GM12878 (cell line): ENCODE measurements around the gene HLA-DQB1. TPM values are rescaled to one million over a fixed set of nuclear protein-coding genes. Genes with fewer than 3 reads are reported as not detected.

Experiments used
- ATAC-seq: fragments of 200-7000 bp; cut with Tn5 transposase; 3 replicates; pipeline ENCODE4 v1.9.1; 2020; ENCODE audit warnings: mild to moderate bottlenecking, moderate library complexity
- BruUV-seq: library from RNA; stranded (reverse); fragments of 400-500 nt; replicated peaks from 2 replicates; lab custom pipeline; 2021; lab: Mats Ljungman, UMichigan
- CTCF ChIA-PET: fragments of 300-600 bp; sonication (Branson Sonifier 250); formaldehyde crosslinking; extraction: SDS; loops from one replicate; lab custom pipeline; 2021; ENCODE audit warnings: inconsistent platforms; lab: Yijun Ruan, JAX
- POLR2A ChIA-PET: fragments of 350-600 bp; formaldehyde crosslinking; extraction: SDS; loops from one replicate; lab custom pipeline; 2021; ENCODE audit warnings: inconsistent platforms; lab: Charles Lee
- RAD21 ChIA-PET: fragments of 300-600 bp; sonication (Branson Sonifier 250); formaldehyde crosslinking; loops from one replicate; lab custom pipeline; 2023; ENCODE audit warnings: antibody characterized with exemption; ENCODE audit not compliant: unreplicated experiment; lab: Charles Lee
- SMC1A ChIA-PET: fragments of 300-600 bp; sonication (Branson Sonifier 250); formaldehyde crosslinking; loops from one replicate; lab custom pipeline; 2023; ENCODE audit not compliant: unreplicated experiment, uncharacterized antibody; lab: Charles Lee
- DNase-seq: peaks from one replicate; pipeline ENCODE4 v3.0.0-alpha.2; 2011; ENCODE audit warnings: low read depth, low spot score
- FAIRE-seq: peaks from 3 replicates; lab custom pipeline; 2011; peaks lifted over from hg19 to GRCh38; lab: Jason Lieb, UNC
- H2AFZ ChIP-seq: 2 replicates; pipeline ENCODE4 v1.6.0; 2011; ENCODE audit warnings: low read depth, low read length, control low read depth; ENCODE audit not compliant: control insufficient read depth
- H3K27ac ChIP-seq: 2 replicates; pipeline ENCODE4 v1.5.1; 2011; ENCODE audit warnings: control low read depth; ENCODE audit not compliant: control insufficient read depth, insufficient read depth
- H3K27me3 ChIP-seq, 2 experiments: replicated peaks in 1 of 2; 2 replicates each; pipeline versions ENCODE4 v1.6.0 to v1.6.1; 2011; ENCODE audit warnings: low read length in 1 of 2; ENCODE audit not compliant: control insufficient read depth in 2 of 2, insufficient read depth in 2 of 2
- H3K36me3 ChIP-seq, 2 experiments: 2 replicates each; pipeline ENCODE4 v1.5.1; 2011; ENCODE audit warnings: low read length in 1 of 2; ENCODE audit not compliant: control insufficient read depth in 2 of 2, insufficient read depth in 2 of 2
- H3K4me1 ChIP-seq: 2 replicates; pipeline ENCODE4 v1.6.1; 2011; ENCODE audit warnings: mild to moderate bottlenecking, low read length, moderate library complexity, mixed read lengths; ENCODE audit not compliant: control insufficient read depth, insufficient read depth
- H3K4me2 ChIP-seq: 2 replicates; pipeline ENCODE4 v1.6.0; 2011; ENCODE audit warnings: control low read depth; ENCODE audit not compliant: control insufficient read depth, insufficient read depth
- H3K4me3 ChIP-seq: fragments of 200-600 bp; sonication (generic); 2 replicates; pipeline ENCODE4 v1.5.1; 2016
- H3K79me2 ChIP-seq: 2 replicates; pipeline ENCODE4 v1.6.0; 2011; ENCODE audit warnings: low read length; ENCODE audit not compliant: control insufficient read depth, insufficient read depth
- H3K9ac ChIP-seq: 2 replicates; pipeline ENCODE4 v1.8.0; 2011; ENCODE audit warnings: low read length, control low read depth, mixed read lengths; ENCODE audit not compliant: control insufficient read depth, insufficient read depth
- H3K9me3 ChIP-seq: replicated peaks from 3 replicates; pipeline ENCODE4 v1.5.1; 2011; ENCODE audit warnings: mild to moderate bottlenecking, low read length; ENCODE audit not compliant: control insufficient read depth, insufficient read depth
- H4K20me1 ChIP-seq: 2 replicates; pipeline ENCODE4 v1.6.0; 2011; ENCODE audit not compliant: control insufficient read depth, insufficient read depth
- ASH2L ChIP-seq: fragments of 300-600, 200-600 bp; sonication (generic); IDR thresholded peaks from 2 replicates; pipeline ENCODE4 v1.6.1; 2017; ENCODE audit warnings: low read depth, mild to moderate bottlenecking, borderline replicate concordance
- CBX5 ChIP-seq: sonication (generic); IDR thresholded peaks from 2 replicates; pipeline ENCODE4 v1.6.1; 2016; ENCODE audit warnings: low read depth, moderate library complexity, mild to moderate bottlenecking, inconsistent platforms
- CEBPB ChIP-seq, 2 experiments: fragments of 150-350 bp in 1 of 2; IDR thresholded peaks; 2 replicates each; pipeline ENCODE4 v1.6.1; 2012 to 2014; ENCODE audit warnings: low read depth in 2 of 2, low read length in 2 of 2, borderline replicate concordance in 1 of 2, inconsistent platforms in 1 of 2
- EZH2 ChIP-seq: IDR thresholded peaks from 2 replicates; pipeline ENCODE4 v1.6.1; 2012; ENCODE audit warnings: low read depth, mild to moderate bottlenecking, control low read depth, inconsistent platforms, low read length, borderline replicate concordance; ENCODE audit not compliant: control insufficient read depth
- SUPT20H ChIP-seq: IDR thresholded peaks from 2 replicates; pipeline ENCODE4 v1.6.1; 2011; ENCODE audit warnings: low read depth, mild to moderate bottlenecking, low read length, moderate library complexity, borderline replicate concordance; ENCODE audit not compliant: control insufficient read depth
- ZNF384 ChIP-seq: IDR thresholded peaks from 2 replicates; pipeline ENCODE4 v1.6.1; 2012; ENCODE audit warnings: low read depth, mild to moderate bottlenecking, low read length, improper control_type of control experiment, borderline replicate concordance
- WGBS: methylation state at CpG from one replicate; pipeline ENCODE4 v1.1.6; 2016; ENCODE audit warnings: low lambda C conversion rate; ENCODE audit not compliant: insufficient replicate concordance, insufficient coverage; ENCODE audit errors: missing lambda C conversion rate; 5-methylcytosine and 5-hydroxymethylcytosine counted together
- in situ Hi-C: fragments of 300-500 bp; cut with MboI; formaldehyde crosslinking; loops from 9 replicates; pipeline ENCODE4 v1.14.3; 2018; ENCODE audit warnings: mixed read lengths
- intact Hi-C: fragments of 100-400 bp; cut with micrococcal nuclease; formaldehyde crosslinking; loops from one replicate; pipeline ENCODE4 v1.14.2; 2022; ENCODE audit not compliant: unreplicated experiment
- polyA plus RNA-seq, 11 experiments: library from polyadenylated mRNA; depleted of rRNA in 4 of 11; unstranded in 6 of 11; stranded (reverse) in 5 of 11; fragments of >200 nt; fragmentation: Nextera tagmentation in 4 of 11; fragmentation: Illumina TruSeq in 1 of 11; extraction: Ambion mirVana in 4 of 11; extraction: Trizol in 1 of 11; gene quantifications; 1 replicate in 1 of 11; 2 replicates in 10 of 11; pipeline versions ENCODE4 v1.2.1 to v1.2.3, GENCODE V29; 2011 to 2016; ENCODE audit warnings: inconsistent platforms in 2 of 11, missing spikeins in 2 of 11, low read depth in 1 of 11
- total RNA-seq, 4 experiments: library from RNA; depleted of rRNA in 3 of 4; stranded (reverse); fragments of >200 nt in 3 of 4; fragmentation: Illumina TruSeq in 1 of 4; extraction: Trizol in 1 of 4; gene quantifications; 2 replicates each; pipeline versions ENCODE4 v1.2.1 to v1.2.3, GENCODE V29; 2013 to 2021
- TF ChIP-seq, protein P1 (sequence below): fragments of 450-650 bp; IDR thresholded peaks from 2 replicates; pipeline ENCODE4 v1.6.1; 2017; ENCODE audit warnings: mild to moderate bottlenecking

HLA-DQB1 gene
- total and polyA plus RNA-seq, 10 of the 15 experiments (the other 5 are each of a cell fraction or from before 2014, with no cell fraction given): 38.1 to 403 (median 91.4) TPM

DNA sequence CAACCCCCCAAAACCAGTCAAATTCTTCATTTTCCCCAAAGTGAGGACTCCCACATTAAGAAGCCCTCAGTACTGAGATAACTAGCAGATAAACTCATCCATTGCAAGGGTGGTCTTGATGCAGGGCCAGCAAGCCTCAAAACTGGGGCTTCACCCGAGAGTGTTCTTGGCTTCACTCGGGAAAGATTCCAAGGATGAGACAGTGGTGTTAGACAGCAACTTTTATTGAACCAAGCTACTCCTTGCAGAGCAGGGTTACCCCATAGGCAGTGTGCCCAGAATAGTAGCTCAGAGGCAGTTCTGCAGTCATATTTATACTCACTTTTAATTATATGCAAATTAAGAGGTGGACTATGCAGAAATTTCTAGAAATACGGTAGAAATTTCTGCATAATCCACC lies 45.1 kb downstream of the HLA-DQB1 start (continued):
- no peak for TF ChIP-seq SUPT20H
- TF ChIP-seq ASH2L: no peak
- TF ChIP-seq EZH2: no peak
- TF ChIP-seq ZNF384: no peak
- TF ChIP-seq, all 136 proteins: peak for 3

GRCh38 chr6:32617751-32618150 lies 48.7 kb downstream of the HLA-DQB1 start:
- WGBS: 96% methylated on average over 1 of the region's 1 CpG
- CTCF ChIA-PET: no interaction called here
- DNase-seq (no peak), ATAC-seq (no peak), FAIRE-seq (no peak)
- RAD21 ChIA-PET: no interaction called here
- POLR2A ChIA-PET: interaction anchor here (0.8 kb wide), 1 partner anchor 18 kb away, joined by 3 read pairs; no protein-coding TSS in a partner anchor
- H3K79me2 ChIP-seq: no peaks in the 10 kb centered on the region; the same call in none of the 2 replicates
- H3K9ac ChIP-seq: no peak overlapping the region
- SMC1A ChIA-PET: no interaction called here
- H4K20me1 ChIP-seq: no peaks in the 10 kb centered on the region
- in situ Hi-C loops (loop anchor here (10.0 to 25.0 kb wide), 2 partner anchors 327 to 1055 kb away; partner anchors contain the start of genes HLA-DMB and LTA), intact Hi-C loops (no loop called here)
- no peak overlapping the region for H3K4me3 ChIP-seq
- BruUV-seq: no TSS peak
- H3K36me3 ChIP-seq: no peaks in the 10 kb centered on the region
- no peak overlapping the region for H3K4me2 ChIP-seq
- H3K27me3 ChIP-seq: no peaks in the 10 kb centered on the region
- H3K9me3 ChIP-seq: peaks cover 9% of the 10 kb centered on the region
- no peak overlapping the region for H3K27ac ChIP-seq
- TF ChIP-seq, protein P1, sequence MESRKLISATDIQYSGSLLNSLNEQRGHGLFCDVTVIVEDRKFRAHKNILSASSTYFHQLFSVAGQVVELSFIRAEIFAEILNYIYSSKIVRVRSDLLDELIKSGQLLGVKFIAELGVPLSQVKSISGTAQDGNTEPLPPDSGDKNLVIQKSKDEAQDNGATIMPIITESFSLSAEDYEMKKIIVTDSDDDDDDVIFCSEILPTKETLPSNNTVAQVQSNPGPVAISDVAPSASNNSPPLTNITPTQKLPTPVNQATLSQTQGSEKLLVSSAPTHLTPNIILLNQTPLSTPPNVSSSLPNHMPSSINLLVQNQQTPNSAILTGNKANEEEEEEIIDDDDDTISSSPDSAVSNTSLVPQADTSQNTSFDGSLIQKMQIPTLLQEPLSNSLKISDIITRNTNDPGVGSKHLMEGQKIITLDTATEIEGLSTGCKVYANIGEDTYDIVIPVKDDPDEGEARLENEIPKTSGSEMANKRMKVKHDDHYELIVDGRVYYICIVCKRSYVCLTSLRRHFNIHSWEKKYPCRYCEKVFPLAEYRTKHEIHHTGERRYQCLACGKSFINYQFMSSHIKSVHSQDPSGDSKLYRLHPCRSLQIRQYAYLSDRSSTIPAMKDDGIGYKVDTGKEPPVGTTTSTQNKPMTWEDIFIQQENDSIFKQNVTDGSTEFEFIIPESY: peak; percentile 57; the same call in 1 of the 2 replicates
- TF ChIP-seq CBX5 (0 out of 2 replicates have a peak, but pooled peaks have one; percentile 54), CEBPB (IDR thresholded peaks at IDR 0.05; ENCODE audit: borderline replicate concordance in 1 of 2, low read depth in 2 of 2, low read length in 2 of 2) (no peak)
- peaks cover 18% of the 10 kb centered on the region for H3K4me1 ChIP-seq
- no peak overlapping the region for H2AFZ ChIP-seq
